GM12878 (cell line): ENCODE measurements around the gene TLK2. TPM values are rescaled to one million over a fixed set of nuclear protein-coding genes. Genes with fewer than 3 reads are reported as not detected.
A peak's percentile ranks its signal among the peaks of the same experiment; 100 is the strongest.

Experiments used
- ATAC-seq: fragments of 200-7000 bp; cut with Tn5 transposase; 3 replicates; pipeline ENCODE4 v1.9.1; 2020; ENCODE audit warnings: mild to moderate bottlenecking, moderate library complexity
- BruUV-seq: library from RNA; stranded (reverse); fragments of 400-500 nt; replicated peaks from 2 replicates; lab custom pipeline; 2021; lab: Mats Ljungman, UMichigan
- CTCF ChIA-PET: fragments of 300-600 bp; sonication (Branson Sonifier 250); formaldehyde crosslinking; extraction: SDS; loops from one replicate; lab custom pipeline; 2021; ENCODE audit warnings: inconsistent platforms; lab: Yijun Ruan, JAX
- POLR2A ChIA-PET: fragments of 350-600 bp; formaldehyde crosslinking; extraction: SDS; loops from one replicate; lab custom pipeline; 2021; ENCODE audit warnings: inconsistent platforms; lab: Charles Lee
- RAD21 ChIA-PET: fragments of 300-600 bp; sonication (Branson Sonifier 250); formaldehyde crosslinking; loops from one replicate; lab custom pipeline; 2023; ENCODE audit warnings: antibody characterized with exemption; ENCODE audit not compliant: unreplicated experiment; lab: Charles Lee
- SMC1A ChIA-PET: fragments of 300-600 bp; sonication (Branson Sonifier 250); formaldehyde crosslinking; loops from one replicate; lab custom pipeline; 2023; ENCODE audit not compliant: unreplicated experiment, uncharacterized antibody; lab: Charles Lee
- DNase-seq: peaks from one replicate; pipeline ENCODE4 v3.0.0-alpha.2; 2011; ENCODE audit warnings: low read depth, low spot score
- FAIRE-seq: peaks from 3 replicates; lab custom pipeline; 2011; peaks lifted over from hg19 to GRCh38; lab: Jason Lieb, UNC
- H2AFZ ChIP-seq: 2 replicates; pipeline ENCODE4 v1.6.0; 2011; ENCODE audit warnings: low read depth, low read length, control low read depth; ENCODE audit not compliant: control insufficient read depth
- H3K27ac ChIP-seq: 2 replicates; pipeline ENCODE4 v1.5.1; 2011; ENCODE audit warnings: control low read depth; ENCODE audit not compliant: control insufficient read depth, insufficient read depth
- H3K27me3 ChIP-seq, 2 experiments: replicated peaks in 1 of 2; 2 replicates each; pipeline versions ENCODE4 v1.6.0 to v1.6.1; 2011; ENCODE audit warnings: low read length in 1 of 2; ENCODE audit not compliant: control insufficient read depth in 2 of 2, insufficient read depth in 2 of 2
- H3K36me3 ChIP-seq, 2 experiments: 2 replicates each; pipeline ENCODE4 v1.5.1; 2011; ENCODE audit warnings: low read length in 1 of 2; ENCODE audit not compliant: control insufficient read depth in 2 of 2, insufficient read depth in 2 of 2
- H3K4me1 ChIP-seq: 2 replicates; pipeline ENCODE4 v1.6.1; 2011; ENCODE audit warnings: mild to moderate bottlenecking, low read length, moderate library complexity, mixed read lengths; ENCODE audit not compliant: control insufficient read depth, insufficient read depth
- H3K4me2 ChIP-seq: 2 replicates; pipeline ENCODE4 v1.6.0; 2011; ENCODE audit warnings: control low read depth; ENCODE audit not compliant: control insufficient read depth, insufficient read depth
- H3K4me3 ChIP-seq: fragments of 200-600 bp; sonication (generic); 2 replicates; pipeline ENCODE4 v1.5.1; 2016
- H3K79me2 ChIP-seq: 2 replicates; pipeline ENCODE4 v1.6.0; 2011; ENCODE audit warnings: low read length; ENCODE audit not compliant: control insufficient read depth, insufficient read depth
- H3K9ac ChIP-seq: 2 replicates; pipeline ENCODE4 v1.8.0; 2011; ENCODE audit warnings: low read length, control low read depth, mixed read lengths; ENCODE audit not compliant: control insufficient read depth, insufficient read depth
- H3K9me3 ChIP-seq: replicated peaks from 3 replicates; pipeline ENCODE4 v1.5.1; 2011; ENCODE audit warnings: mild to moderate bottlenecking, low read length; ENCODE audit not compliant: control insufficient read depth, insufficient read depth
- H4K20me1 ChIP-seq: 2 replicates; pipeline ENCODE4 v1.6.0; 2011; ENCODE audit not compliant: control insufficient read depth, insufficient read depth
- ATF2 ChIP-seq: IDR thresholded peaks from 2 replicates; pipeline ENCODE4 v1.6.1; 2012; ENCODE audit warnings: low read length, inconsistent platforms
- CTCF ChIP-seq, 3 experiments: IDR thresholded peaks in 2 of 3; conservative IDR thresholded peaks in 1 of 3; 2 replicates each; pipeline ENCODE4 v1.5.1; 2011; ENCODE audit warnings: low read depth in 3 of 3, low read length in 3 of 3, mild to moderate bottlenecking in 3 of 3, control low read depth in 2 of 3, moderate library complexity in 2 of 3, inconsistent platforms in 1 of 3, mixed read lengths in 1 of 3; ENCODE audit not compliant: control insufficient read depth in 2 of 3, insufficient read depth in 1 of 3; ENCODE audit errors: extremely low read depth in 1 of 3
- E2F4 ChIP-seq: IDR thresholded peaks from 2 replicates; pipeline ENCODE4 v1.6.1; 2012; ENCODE audit warnings: low read depth, low read length, improper control_type of control experiment
- E2F8 ChIP-seq: fragments of 450-650 bp; IDR thresholded peaks from 2 replicates; pipeline ENCODE4 v1.6.1; 2018; ENCODE audit warnings: mild to moderate bottlenecking, low read depth, moderate library complexity; ENCODE audit not compliant: partially characterized antibody
- HSF1 ChIP-seq: fragments of 150-350 bp; IDR thresholded peaks from 2 replicates; pipeline ENCODE4 v1.6.1; 2014; ENCODE audit warnings: mild to moderate bottlenecking, low read depth, low read length
- IRF4 ChIP-seq: IDR thresholded peaks from 2 replicates; pipeline ENCODE4 v1.6.1; 2011; ENCODE audit warnings: low read depth, low read length
- NFIC ChIP-seq: IDR thresholded peaks from 2 replicates; pipeline ENCODE4 v1.6.1; 2012; ENCODE audit warnings: low read depth, mild to moderate bottlenecking, inconsistent platforms, low read length, moderate library complexity
- PAX8 ChIP-seq: fragments of 450-650 bp; IDR thresholded peaks from 2 replicates; pipeline ENCODE4 v1.6.1; 2017; ENCODE audit warnings: mild to moderate bottlenecking, moderate library complexity
- POLR2A ChIP-seq: IDR thresholded peaks from 2 replicates; pipeline ENCODE4 v1.6.1; 2011; ENCODE audit warnings: low read depth, mild to moderate bottlenecking, low read length
- POLR2AphosphoS5 ChIP-seq: IDR thresholded peaks from 2 replicates; pipeline ENCODE4 v1.6.1; 2011; ENCODE audit warnings: mild to moderate bottlenecking, low read length, inconsistent platforms
- TAF1 ChIP-seq: IDR thresholded peaks from 2 replicates; pipeline ENCODE4 v1.6.1; 2011; ENCODE audit warnings: mild to moderate bottlenecking, low read depth, low read length, borderline replicate concordance
- TARDBP ChIP-seq: IDR thresholded peaks from 2 replicates; pipeline ENCODE4 v1.6.1; 2016; ENCODE audit warnings: borderline replicate concordance
- WGBS: methylation state at CpG from one replicate; pipeline ENCODE4 v1.1.6; 2016; ENCODE audit warnings: low lambda C conversion rate; ENCODE audit not compliant: insufficient replicate concordance, insufficient coverage; ENCODE audit errors: missing lambda C conversion rate; 5-methylcytosine and 5-hydroxymethylcytosine counted together
- in situ Hi-C: fragments of 300-500 bp; cut with MboI; formaldehyde crosslinking; loops from 9 replicates; pipeline ENCODE4 v1.14.3; 2018; ENCODE audit warnings: mixed read lengths
- intact Hi-C: fragments of 100-400 bp; cut with micrococcal nuclease; formaldehyde crosslinking; loops from one replicate; pipeline ENCODE4 v1.14.2; 2022; ENCODE audit not compliant: unreplicated experiment
- polyA plus RNA-seq, 11 experiments: library from polyadenylated mRNA; depleted of rRNA in 4 of 11; unstranded in 6 of 11; stranded (reverse) in 5 of 11; fragments of >200 nt; fragmentation: Nextera tagmentation in 4 of 11; fragmentation: Illumina TruSeq in 1 of 11; extraction: Ambion mirVana in 4 of 11; extraction: Trizol in 1 of 11; gene quantifications; 1 replicate in 1 of 11; 2 replicates in 10 of 11; pipeline versions ENCODE4 v1.2.1 to v1.2.3, GENCODE V29; 2011 to 2016; ENCODE audit warnings: inconsistent platforms in 2 of 11, missing spikeins in 2 of 11, low read depth in 1 of 11
- total RNA-seq, 4 experiments: library from RNA; depleted of rRNA in 3 of 4; stranded (reverse); fragments of >200 nt in 3 of 4; fragmentation: Illumina TruSeq in 1 of 4; extraction: Trizol in 1 of 4; gene quantifications; 2 replicates each; pipeline versions ENCODE4 v1.2.1 to v1.2.3, GENCODE V29; 2013 to 2021

TLK2 gene
- total and polyA plus RNA-seq, 10 of the 15 experiments (the other 5 are each of a cell fraction or from before 2014, with no cell fraction given) = 12.1 to 51.2 (median 27.5) TPM

- H2AFZ ChIP-seq = no peak overlapping the region
- no peaks in the 10 kb centered on the region; the same call in 1 of the 2 replicates for H3K79me2 ChIP-seq
- BruUV-seq = no TSS peak
- peaks cover 0 to 8% of the 10 kb centered on the region in 2 experiments; a peak in 3 of 4 replicates for H3K36me3 ChIP-seq
- ChIA-PET CTCF (no interaction called here), POLR2A (interaction anchor here (0.6 kb wide), 2 partner anchors 167 to 1193 kb away, joined by 3 to 6 read pairs; no protein-coding TSS in a partner anchor), SMC1A (no interaction called here), RAD21 (interaction anchor here (1.0 kb wide), 1 partner anchor 196 kb away, joined by 3 read pairs; no protein-coding TSS in a partner anchor)
- 93% methylated on average over 7 of the region's 8 CpGs for WGBS
- H3K27ac ChIP-seq = no peak overlapping the region
- H3K9me3 ChIP-seq = no peaks in the 10 kb centered on the region
- no peaks in the 10 kb centered on the region for H3K27me3 ChIP-seq
- no peak overlapping the region for H3K4me2 ChIP-seq
- in situ Hi-C loops = no loop called here
- H4K20me1 ChIP-seq = no peaks in the 10 kb centered on the region
- no peaks in the 10 kb centered on the region; the same call in 1 of the 2 replicates for H3K4me1 ChIP-seq
- FAIRE-seq (no peak), DNase-seq (no peak), ATAC-seq (no peak; the same call in 2 of the 3 replicates)
- no peak overlapping the region for H3K9ac ChIP-seq
- H3K4me3 ChIP-seq = no peak overlapping the region
- intact Hi-C loops = no loop called here
- no peak for TF ChIP-seq E2F4
- no peak for TF ChIP-seq TARDBP
- TF ChIP-seq POLR2AphosphoS5 = 0 out of 2 replicates have a peak, but pooled peaks have one; percentile 47
- no peak for TF ChIP-seq NFIC
- TF ChIP-seq CTCF (IDR thresholded peaks at IDR 0.05 in 2 of 3, conservative IDR thresholded peaks at IDR 0.05 in 1 of 3; ENCODE audit: control insufficient read depth in 2 of 3, extremely low read depth in 1 of 3, insufficient read depth in 1 of 3, low read depth in 3 of 3, low read length in 3 of 3) = no peak
- no peak for TF ChIP-seq E2F8
- no peak for TF ChIP-seq TAF1
- no peak for TF ChIP-seq ATF2
- peak; percentile 37; the same call in 1 of the 2 replicates for TF ChIP-seq POLR2A
- TF ChIP-seq HSF1 = no peak
- no peak for TF ChIP-seq PAX8
- no peak for TF ChIP-seq IRF4
Measured at GRCh38 chr17:62616993-62617893, 138.6 kb downstream of the TLK2 start.
